HG03064 (cell line): ENCODE results near the gene OR5K2.

Experiments
- ATAC-seq: cut with Tn5 transposase; IDR thresholded peaks from one replicate; pipeline ENCODE4 v1.9.1; 2021; ENCODE audit warnings: low read depth; ENCODE audit not compliant: unreplicated experiment

Gene OR5K2

GRCh38 chr3:98497381-98497780 lies at the start of gene OR5K2:
Gene OR5K2 (plus strand): TSS chr3:98497681. CDS start chr3:98497681, 0 bp downstream.
- no peak for ATAC-seq

- no peak for ATAC-seq
Measured at GRCh38 chr3:98449606-98450193, 47.8 kb upstream of the OR5K2 start.

GRCh38 chr3:98450372-98450771 lies 47.1 kb upstream of the OR5K2 start:
- ATAC-seq: no peak

- no peak for ATAC-seq
Measured at GRCh38 chr3:98453827-98454226, 43.7 kb upstream of the OR5K2 start.

GRCh38 chr3:98454929-98455328 lies 42.6 kb upstream of the OR5K2 start:
- no peak for ATAC-seq

- no peak for ATAC-seq
Measured at GRCh38 chr3:98457543-98457942, 39.9 kb upstream of the OR5K2 start.

- ATAC-seq: no peak
Measured at GRCh38 chr3:98460220-98460619, 37.3 kb upstream of the OR5K2 start.

GRCh38 chr3:98462901-98463300 lies 34.6 kb upstream of the OR5K2 start, which contains the start of gene OR5K1:
Gene OR5K1 (plus strand): TSS chr3:98463201. CDS start chr3:98469577, 6,376 bp downstream.
- no peak for ATAC-seq

GRCh38 chr3:98482717-98483482 lies 14.6 kb upstream of the OR5K2 start:
- no peak for ATAC-seq

GRCh38 chr3:98483626-98484025 lies 13.9 kb upstream of the OR5K2 start:
- ATAC-seq: no peak

- no peak for ATAC-seq
Measured at GRCh38 chr3:98500019-98500418, 2.5 kb downstream of the OR5K2 start.

- ATAC-seq: no peak
Measured at GRCh38 chr3:98501270-98501669, 3.8 kb downstream of the OR5K2 start.

- no peak for ATAC-seq
Measured at GRCh38 chr3:98501863-98502576, 4.5 kb downstream of the OR5K2 start.

- no peak for ATAC-seq
Measured at GRCh38 chr3:98504539-98504938, 7.1 kb downstream of the OR5K2 start.

- no peak for ATAC-seq
Measured at GRCh38 chr3:98508582-98508981, 11.1 kb downstream of the OR5K2 start.

- no peak for ATAC-seq
Measured at GRCh38 chr3:98512576-98512975, 15.1 kb downstream of the OR5K2 start.

GRCh38 chr3:98513091-98513511 lies 15.6 kb downstream of the OR5K2 start:
- no peak for ATAC-seq

- no peak for ATAC-seq
Measured at GRCh38 chr3:98513736-98514135, 16.3 kb downstream of the OR5K2 start.

- no peak for ATAC-seq
Measured at GRCh38 chr3:98514948-98515347, 17.5 kb downstream of the OR5K2 start.

GRCh38 chr3:98518816-98519215 lies 21.3 kb downstream of the OR5K2 start:
- no peak for ATAC-seq

- no peak for ATAC-seq
Measured at GRCh38 chr3:98519351-98519750, 21.9 kb downstream of the OR5K2 start.
